ENCODE results near the gene TMEM37.

Gene TMEM37

DNA sequence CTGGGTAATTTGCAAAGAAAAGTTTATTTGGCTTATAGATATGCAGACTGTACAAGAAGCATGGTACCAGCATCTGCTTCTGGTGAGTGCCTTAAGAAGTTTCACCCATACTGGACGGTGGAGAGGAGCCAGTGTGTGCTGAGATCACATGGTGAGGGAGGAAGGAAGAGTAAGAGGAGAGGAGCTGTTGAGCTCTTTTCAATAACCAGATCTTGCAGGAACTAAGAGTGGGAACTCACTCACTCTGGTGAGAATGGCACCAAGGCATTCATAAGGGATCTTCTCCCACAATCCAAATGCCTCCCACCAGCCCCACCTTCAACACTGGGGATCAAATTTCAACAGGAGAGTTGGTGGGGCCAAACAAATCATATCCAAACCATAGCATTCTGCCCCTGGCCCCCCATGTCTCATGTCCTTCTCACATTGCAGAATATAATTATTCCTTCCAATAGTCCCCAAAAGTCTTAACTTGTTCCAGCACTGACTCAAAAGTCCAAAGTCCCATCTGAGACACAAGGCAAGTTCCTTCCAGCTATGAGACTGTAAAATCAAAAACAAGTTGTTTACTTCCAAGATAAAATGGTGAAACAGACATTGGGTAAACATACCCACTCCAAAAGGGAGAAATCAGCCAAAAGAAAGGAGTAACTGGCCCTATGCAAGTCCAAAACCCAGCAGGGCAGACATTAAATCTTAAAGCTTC is 11.7 kb upstream of the TMEM37 start:
- H3K4me3 ChIP-seq (ENCODE audit: low read length), result no peak overlapping the region
- H3K27ac ChIP-seq (ENCODE audit: low read length), result no peak overlapping the region
- no peaks in the 10 kb centered on the region for H3K27me3 ChIP-seq (ENCODE audit: control insufficient read depth, insufficient read depth, low read length)
- H3K9ac ChIP-seq (ENCODE audit: low read length), result no peak overlapping the region
- H3K4me1 ChIP-seq (ENCODE audit: control insufficient read depth, low read depth, low read length), result no peaks in the 10 kb centered on the region
- H3K9me3 ChIP-seq (ENCODE audit: control insufficient read depth, low read depth, low read length), result no peaks in the 10 kb centered on the region
- no peaks in the 10 kb centered on the region for H3K36me3 ChIP-seq (ENCODE audit: control insufficient read depth, low read depth, low read length)

DNA sequence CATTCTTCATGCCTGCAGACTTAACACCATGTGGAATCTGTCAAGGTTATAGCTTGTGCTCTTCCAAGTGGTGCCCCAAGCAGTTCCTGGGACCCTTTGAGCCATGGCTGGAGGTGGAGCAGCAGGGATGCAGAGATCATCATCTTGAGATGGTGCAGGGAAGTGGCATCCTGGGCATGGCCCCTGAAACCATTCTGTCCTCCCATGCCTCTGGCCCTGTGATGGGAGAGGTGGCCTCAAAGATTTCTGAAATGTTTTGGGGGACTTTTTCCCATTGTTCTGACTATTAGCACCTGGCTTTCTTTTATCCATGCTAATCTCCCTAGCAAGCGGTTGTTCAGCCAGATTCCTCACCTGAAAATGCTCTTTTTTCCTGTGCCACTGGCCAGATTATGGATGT is 10.3 kb upstream of the TMEM37 start:
- Histone ChIP-seq H3K27me3 (ENCODE audit: control insufficient read depth, insufficient read depth, low read length) (no peaks in the 10 kb centered on the region), H3K9ac (ENCODE audit: low read length) (no peak overlapping the region), H3K27ac (ENCODE audit: low read length) (no peak overlapping the region)

DNA sequence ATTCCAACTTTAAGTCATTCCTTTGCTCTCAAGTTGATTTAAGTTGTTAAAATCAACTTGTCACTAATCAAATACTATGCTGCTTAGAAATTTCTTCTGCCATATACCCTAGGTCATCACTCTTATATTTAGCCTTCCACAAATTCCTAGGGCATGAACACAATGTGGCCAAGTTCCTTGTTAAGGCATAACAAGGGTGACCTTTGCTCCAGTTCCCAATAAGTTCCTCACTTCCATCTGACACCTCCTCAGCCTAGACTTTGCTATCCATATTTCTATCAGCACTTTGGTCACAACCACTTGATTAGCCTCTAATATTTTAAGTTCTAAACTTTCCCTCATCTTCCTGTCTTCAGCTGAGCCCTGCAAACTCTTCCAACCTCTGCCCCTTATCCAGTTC is 9.9 kb upstream of the TMEM37 start:
- no peak overlapping the region for H3K4me3 ChIP-seq (ENCODE audit: low read length)
- H3K9ac ChIP-seq (ENCODE audit: low read length), result no peak overlapping the region
- no peaks in the 10 kb centered on the region for H3K4me1 ChIP-seq (ENCODE audit: control insufficient read depth, low read depth, low read length)
- H3K9me3 ChIP-seq (ENCODE audit: control insufficient read depth, low read depth, low read length), result no peaks in the 10 kb centered on the region
- H3K27ac ChIP-seq (ENCODE audit: low read length), result no peak overlapping the region
- peaks cover 1% of the 10 kb centered on the region for H3K27me3 ChIP-seq (ENCODE audit: control insufficient read depth, insufficient read depth, low read length)
- no peaks in the 10 kb centered on the region for H3K36me3 ChIP-seq (ENCODE audit: control insufficient read depth, low read depth, low read length)

More for the DNA sequence above, 10.3 kb upstream of the TMEM37 start:
- Histone ChIP-seq H3K36me3 (ENCODE audit: control insufficient read depth, low read depth, low read length) (no peaks in the 10 kb centered on the region), H3K9me3 (ENCODE audit: control insufficient read depth, low read depth, low read length) (no peaks in the 10 kb centered on the region), H3K4me3 (ENCODE audit: low read length) (no peak overlapping the region), H3K4me1 (ENCODE audit: control insufficient read depth, low read depth, low read length) (no peaks in the 10 kb centered on the region)

DNA sequence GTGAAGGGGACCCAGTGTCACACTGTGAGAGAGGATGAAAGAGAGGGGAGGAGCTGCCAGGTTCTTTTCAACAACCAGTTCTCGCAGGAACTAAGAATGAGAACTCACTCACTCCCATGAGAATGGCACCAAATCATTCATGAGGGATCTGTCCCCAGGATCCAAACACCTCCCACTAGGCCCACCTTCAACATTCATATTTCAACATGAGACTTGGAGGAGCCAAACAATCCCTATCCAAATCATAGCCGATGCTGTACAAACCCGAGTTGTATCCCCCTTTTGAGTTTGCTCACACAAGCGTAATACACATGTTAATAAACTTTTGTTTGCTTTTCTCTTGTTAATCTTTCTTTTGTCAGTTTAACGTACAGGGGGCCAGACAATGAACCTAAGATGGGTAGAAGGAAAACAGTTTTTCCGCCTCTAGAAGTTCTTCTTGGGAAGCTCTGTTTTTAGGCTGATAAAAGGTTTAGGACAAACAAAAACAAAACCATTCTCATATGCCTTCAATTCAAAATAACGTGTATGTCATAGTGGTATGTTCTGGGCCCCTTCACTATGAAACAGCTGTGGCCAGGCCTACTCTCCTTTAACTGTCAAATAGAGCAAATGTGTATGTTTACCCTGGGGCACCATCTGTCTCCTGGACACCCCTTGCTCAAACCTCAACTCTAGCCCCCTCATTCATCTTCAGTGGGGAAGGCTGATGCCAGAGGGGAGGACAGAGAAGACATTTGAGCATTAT is 9.1 kb upstream of the TMEM37 start:
- Histone ChIP-seq H3K4me1 (ENCODE audit: control insufficient read depth, low read depth, low read length) (no peaks in the 10 kb centered on the region), H3K27me3 (ENCODE audit: control insufficient read depth, insufficient read depth, low read length) (peaks cover 4% of the 10 kb centered on the region), H3K27ac (ENCODE audit: low read length) (no peak overlapping the region)

DNA sequence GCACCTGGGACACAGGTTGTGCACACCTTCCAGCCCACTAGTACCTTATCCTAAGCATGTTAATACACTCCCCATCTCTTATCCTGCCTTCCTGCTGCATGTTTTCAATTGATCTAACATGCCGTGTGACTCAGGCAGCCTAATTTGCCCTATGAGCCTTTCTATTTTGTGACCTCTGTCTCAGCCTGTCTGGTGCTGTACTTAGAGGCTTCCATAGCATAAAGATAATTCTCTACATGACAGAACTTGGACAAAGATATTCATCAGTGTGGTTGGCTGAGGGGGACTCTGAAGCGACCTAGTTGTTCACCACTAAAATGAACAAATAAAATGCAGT is 8.6 kb upstream of the TMEM37 start:
- H3K9me3 ChIP-seq (ENCODE audit: control insufficient read depth, low read depth, low read length), result no peaks in the 10 kb centered on the region
- no peak overlapping the region for H3K9ac ChIP-seq (ENCODE audit: low read length)
- no peak overlapping the region for H3K27ac ChIP-seq (ENCODE audit: low read length)
- no peaks in the 10 kb centered on the region for H3K4me1 ChIP-seq (ENCODE audit: control insufficient read depth, low read depth, low read length)
- no peak overlapping the region for H3K4me3 ChIP-seq (ENCODE audit: low read length)
- peaks cover 4% of the 10 kb centered on the region for H3K27me3 ChIP-seq (ENCODE audit: control insufficient read depth, insufficient read depth, low read length)
- H3K36me3 ChIP-seq (ENCODE audit: control insufficient read depth, low read depth, low read length), result no peaks in the 10 kb centered on the region

More for the DNA sequence above, 9.1 kb upstream of the TMEM37 start:
- H3K9me3 ChIP-seq (ENCODE audit: control insufficient read depth, low read depth, low read length), result no peaks in the 10 kb centered on the region
- no peaks in the 10 kb centered on the region for H3K36me3 ChIP-seq (ENCODE audit: control insufficient read depth, low read depth, low read length)
- no peak overlapping the region for H3K4me3 ChIP-seq (ENCODE audit: low read length)
- no peak overlapping the region for H3K9ac ChIP-seq (ENCODE audit: low read length)

DNA sequence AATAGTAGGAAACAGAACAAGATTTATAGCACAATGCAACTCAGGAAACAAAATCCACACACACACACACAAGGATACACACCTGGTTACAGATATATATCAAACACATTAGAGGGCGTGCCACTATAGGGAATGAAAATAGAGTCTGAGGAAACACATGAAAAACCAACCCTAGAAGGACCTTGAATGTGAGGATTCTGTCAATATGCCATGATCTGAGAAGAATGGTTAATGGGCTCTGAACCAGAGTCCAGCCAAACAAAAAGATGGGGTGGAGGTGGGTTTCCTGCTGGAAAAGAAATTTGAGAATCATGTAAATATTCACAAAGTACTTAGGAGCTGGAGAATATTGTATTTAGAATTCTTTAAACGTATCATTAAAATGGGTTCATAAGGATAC is 7.8 kb upstream of the TMEM37 start:
- no peak overlapping the region for H3K4me3 ChIP-seq (ENCODE audit: low read length)
- no peak overlapping the region for H3K9ac ChIP-seq (ENCODE audit: low read length)
- H3K27ac ChIP-seq (ENCODE audit: low read length), result no peak overlapping the region
- peaks cover 4% of the 10 kb centered on the region for H3K27me3 ChIP-seq (ENCODE audit: control insufficient read depth, insufficient read depth, low read length)
- no peaks in the 10 kb centered on the region for H3K36me3 ChIP-seq (ENCODE audit: control insufficient read depth, low read depth, low read length)
- no peaks in the 10 kb centered on the region for H3K9me3 ChIP-seq (ENCODE audit: control insufficient read depth, low read depth, low read length)
- no peaks in the 10 kb centered on the region for H3K4me1 ChIP-seq (ENCODE audit: control insufficient read depth, low read depth, low read length)

DNA sequence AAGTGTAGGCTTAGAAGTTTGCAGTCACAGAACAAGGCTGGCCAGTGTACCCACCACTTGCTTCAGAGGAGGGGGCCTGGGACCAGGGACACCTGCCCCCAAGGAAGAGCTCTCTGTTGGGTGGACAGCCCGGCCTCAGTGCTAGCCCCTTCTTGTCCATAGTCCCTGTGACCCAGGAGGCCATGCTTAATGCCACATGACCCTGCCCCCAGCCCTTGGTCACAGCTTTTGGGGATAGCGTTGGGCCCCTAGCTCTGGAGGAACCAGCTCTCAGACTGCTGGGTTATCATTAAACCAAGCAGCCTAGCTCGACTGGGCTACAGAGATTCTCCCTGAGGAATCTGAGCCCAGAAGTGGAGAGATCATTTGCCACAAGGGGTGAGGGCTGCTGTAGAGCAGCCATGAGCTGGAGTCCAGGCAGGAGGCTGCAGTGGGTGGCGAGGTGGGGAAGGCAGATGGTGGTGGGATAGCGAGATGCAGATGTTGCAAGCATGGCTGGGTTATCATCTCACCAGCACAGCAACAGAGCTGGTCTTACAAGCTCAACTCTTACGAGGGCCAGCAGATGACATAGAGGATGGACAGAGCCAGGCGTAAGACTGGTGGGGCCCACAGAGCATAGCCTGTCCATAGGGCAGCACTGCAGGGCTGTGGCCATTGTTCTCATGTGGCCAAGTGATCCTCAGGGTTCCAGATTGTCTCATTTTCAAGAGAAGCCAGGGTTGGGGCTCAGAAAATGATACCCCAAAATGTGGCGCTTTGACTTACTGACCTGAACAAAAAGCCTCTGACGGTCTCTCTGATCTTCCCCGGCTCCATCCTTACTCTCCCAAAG is 7.2 kb upstream of the TMEM37 start:
- Histone ChIP-seq H3K9me3 (ENCODE audit: control insufficient read depth, low read depth, low read length) (no peaks in the 10 kb centered on the region), H3K27ac (ENCODE audit: low read length) (no peak overlapping the region), H3K27me3 (ENCODE audit: control insufficient read depth, insufficient read depth, low read length) (peaks cover 6% of the 10 kb centered on the region), H3K4me3 (ENCODE audit: low read length) (no peak overlapping the region), H3K9ac (ENCODE audit: low read length) (no peak overlapping the region), H3K4me1 (ENCODE audit: control insufficient read depth, low read depth, low read length) (no peaks in the 10 kb centered on the region), H3K36me3 (ENCODE audit: control insufficient read depth, low read depth, low read length) (no peaks in the 10 kb centered on the region)

DNA sequence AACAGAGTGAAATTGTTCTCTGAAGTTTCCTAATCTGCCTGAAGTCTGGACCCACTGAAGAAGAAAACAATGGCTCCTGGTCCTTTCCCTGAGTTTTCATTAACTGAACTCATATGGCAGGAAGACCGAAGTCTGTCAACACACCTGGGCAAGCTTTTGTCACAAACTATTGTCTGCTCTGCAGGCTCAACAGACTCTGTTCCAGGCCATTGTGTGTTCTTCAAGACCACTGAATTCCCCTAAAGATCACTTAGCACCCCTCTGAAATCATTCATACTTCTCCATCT is 6.6 kb upstream of the TMEM37 start:
- Histone ChIP-seq H3K9ac (ENCODE audit: low read length) (no peak overlapping the region), H3K4me1 (ENCODE audit: control insufficient read depth, low read depth, low read length) (no peaks in the 10 kb centered on the region), H3K4me3 (ENCODE audit: low read length) (no peak overlapping the region), H3K27ac (ENCODE audit: low read length) (no peak overlapping the region), H3K9me3 (ENCODE audit: control insufficient read depth, low read depth, low read length) (no peaks in the 10 kb centered on the region), H3K27me3 (ENCODE audit: control insufficient read depth, insufficient read depth, low read length) (peaks cover 12% of the 10 kb centered on the region), H3K36me3 (ENCODE audit: control insufficient read depth, low read depth, low read length) (no peaks in the 10 kb centered on the region)

DNA sequence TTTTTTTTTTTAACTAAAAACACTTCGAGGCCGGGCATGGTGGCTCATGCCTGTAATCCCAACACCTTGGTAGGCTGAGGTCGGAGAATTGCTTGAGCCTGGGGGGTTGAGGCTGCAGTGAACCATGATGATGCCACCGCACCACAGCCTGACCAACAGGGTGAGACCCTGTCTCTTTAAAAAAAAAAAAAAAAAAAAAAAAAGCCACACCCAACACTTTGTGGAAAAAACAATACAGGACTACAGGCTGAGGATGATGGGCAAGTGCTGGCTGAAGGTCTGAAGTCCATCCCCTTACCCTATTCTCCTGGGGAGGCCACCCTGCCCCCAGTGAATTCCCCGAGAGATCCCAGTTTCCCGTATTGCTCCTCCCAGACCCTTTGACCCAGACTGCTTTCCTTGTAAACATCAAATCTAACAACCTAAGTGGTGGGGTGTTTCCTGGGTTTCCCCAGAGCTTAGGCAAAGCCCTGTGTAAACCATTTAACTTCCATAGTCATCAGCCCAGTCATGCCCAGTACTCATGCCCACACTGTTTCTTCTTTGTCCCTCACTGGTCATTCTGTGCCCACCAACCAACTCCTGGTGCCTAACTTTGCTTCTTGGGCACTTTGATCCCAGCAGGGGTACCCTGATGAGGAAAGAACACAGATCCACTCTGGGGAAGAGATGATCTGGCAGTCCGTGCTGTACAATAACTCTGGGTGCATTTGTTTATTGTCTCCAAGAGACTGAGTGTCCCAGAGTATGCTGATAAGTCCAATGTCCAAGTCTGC is 5.8 kb upstream of the TMEM37 start:
- H3K4me3 ChIP-seq (ENCODE audit: low read length), result no peak overlapping the region
- no peaks in the 10 kb centered on the region for H3K9me3 ChIP-seq (ENCODE audit: control insufficient read depth, low read depth, low read length)
- H3K36me3 ChIP-seq (ENCODE audit: control insufficient read depth, low read depth, low read length), result no peaks in the 10 kb centered on the region
- H3K27me3 ChIP-seq (ENCODE audit: control insufficient read depth, insufficient read depth, low read length), result peaks cover 19% of the 10 kb centered on the region
- H3K9ac ChIP-seq (ENCODE audit: low read length), result no peak overlapping the region
- no peak overlapping the region for H3K27ac ChIP-seq (ENCODE audit: low read length)
- peaks cover 5% of the 10 kb centered on the region for H3K4me1 ChIP-seq (ENCODE audit: control insufficient read depth, low read depth, low read length)

DNA sequence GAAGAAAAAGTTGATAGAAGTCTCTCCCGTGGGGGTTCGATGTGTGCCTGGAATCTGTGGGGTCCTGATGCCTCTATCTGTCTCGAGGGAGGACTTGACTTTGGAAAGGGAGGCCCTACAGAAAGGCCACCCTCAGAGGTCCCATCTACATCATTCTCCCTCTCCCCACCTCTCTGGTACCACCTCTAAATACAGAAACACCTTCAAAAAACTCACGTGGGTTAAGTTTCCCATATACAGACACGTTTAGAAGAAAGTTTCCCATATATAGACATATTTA is 5.3 kb upstream of the TMEM37 start:
- no peak overlapping the region for H3K27ac ChIP-seq (ENCODE audit: low read length)
- no peak overlapping the region for H3K9ac ChIP-seq (ENCODE audit: low read length)
- peaks cover 23% of the 10 kb centered on the region for H3K27me3 ChIP-seq (ENCODE audit: control insufficient read depth, insufficient read depth, low read length)
- no peaks in the 10 kb centered on the region for H3K9me3 ChIP-seq (ENCODE audit: control insufficient read depth, low read depth, low read length)
- H3K36me3 ChIP-seq (ENCODE audit: control insufficient read depth, low read depth, low read length), result no peaks in the 10 kb centered on the region
- H3K4me1 ChIP-seq (ENCODE audit: control insufficient read depth, low read depth, low read length), result peaks cover 10% of the 10 kb centered on the region
- no peak overlapping the region for H3K4me3 ChIP-seq (ENCODE audit: low read length)

DNA sequence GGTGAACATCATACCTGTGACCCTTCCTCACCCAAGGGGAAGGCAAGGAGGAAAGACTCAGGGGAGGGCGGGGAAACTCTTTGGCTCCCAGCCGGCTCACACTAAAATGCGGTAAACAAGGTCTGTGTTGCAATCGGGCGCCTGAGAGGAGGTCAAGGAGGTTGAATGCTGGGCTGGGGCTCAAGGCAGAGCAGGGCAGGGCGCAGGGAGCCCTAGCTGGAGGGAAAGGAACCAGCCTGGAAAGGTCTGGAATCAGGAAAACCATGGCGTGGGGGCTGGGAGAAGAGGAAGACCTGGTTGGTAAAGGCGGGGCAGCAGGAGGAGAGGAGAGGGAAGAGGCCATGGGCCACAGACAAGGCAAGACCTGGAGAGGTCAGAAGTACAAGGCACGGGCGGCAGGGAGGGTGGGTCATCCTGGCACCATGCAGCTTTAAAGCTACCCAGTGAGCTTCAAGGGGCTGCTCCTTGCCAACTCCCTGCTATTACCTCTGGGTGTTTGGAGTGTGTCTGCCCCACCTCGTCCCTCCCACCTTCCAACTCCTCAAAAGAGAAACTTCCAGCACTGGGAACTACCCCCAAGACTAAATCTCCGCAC is 4.8 kb upstream of the TMEM37 start:
- H3K9ac ChIP-seq (ENCODE audit: low read length), result no peak overlapping the region
- H3K27ac ChIP-seq (ENCODE audit: low read length), result no peak overlapping the region
- H3K4me1 ChIP-seq (ENCODE audit: control insufficient read depth, low read depth, low read length), result peaks cover 10% of the 10 kb centered on the region

More for the DNA sequence above, 4.8 kb upstream of the TMEM37 start:
- H3K27me3 ChIP-seq (ENCODE audit: control insufficient read depth, insufficient read depth, low read length), result peaks cover 23% of the 10 kb centered on the region
- no peaks in the 10 kb centered on the region for H3K9me3 ChIP-seq (ENCODE audit: control insufficient read depth, low read depth, low read length)
- H3K4me3 ChIP-seq (ENCODE audit: low read length), result no peak overlapping the region
- no peaks in the 10 kb centered on the region for H3K36me3 ChIP-seq (ENCODE audit: control insufficient read depth, low read depth, low read length)

Measured in iPS-18a (cell line).